IPS-18a (cell line): ENCODE data around the gene NEBL.

Experiments used
- H3K27ac ChIP-seq: one replicate; pipeline ENCODE4 v1.5.1; 2013; ENCODE audit warnings: low read length
- H3K27me3 ChIP-seq: one replicate; pipeline ENCODE4 v1.6.1; 2013; ENCODE audit warnings: mild to moderate bottlenecking, low read length; ENCODE audit not compliant: control insufficient read depth, insufficient read depth
- H3K36me3 ChIP-seq: one replicate; pipeline ENCODE4 v1.6.1; 2013; ENCODE audit warnings: low read depth, low read length; ENCODE audit not compliant: control insufficient read depth
- H3K4me1 ChIP-seq: one replicate; pipeline ENCODE4 v1.6.1; 2013; ENCODE audit warnings: low read depth, low read length; ENCODE audit not compliant: control insufficient read depth
- H3K4me3 ChIP-seq: one replicate; pipeline ENCODE4 v1.5.1; 2013; ENCODE audit warnings: low read length
- H3K9ac ChIP-seq: one replicate; pipeline ENCODE4 v1.6.1; 2013; ENCODE audit warnings: mild to moderate bottlenecking, low read length, moderate library complexity
- H3K9me3 ChIP-seq: one replicate; pipeline ENCODE4 v1.6.1; 2013; ENCODE audit warnings: low read depth, low read length; ENCODE audit not compliant: control insufficient read depth

Gene NEBL

DNA sequence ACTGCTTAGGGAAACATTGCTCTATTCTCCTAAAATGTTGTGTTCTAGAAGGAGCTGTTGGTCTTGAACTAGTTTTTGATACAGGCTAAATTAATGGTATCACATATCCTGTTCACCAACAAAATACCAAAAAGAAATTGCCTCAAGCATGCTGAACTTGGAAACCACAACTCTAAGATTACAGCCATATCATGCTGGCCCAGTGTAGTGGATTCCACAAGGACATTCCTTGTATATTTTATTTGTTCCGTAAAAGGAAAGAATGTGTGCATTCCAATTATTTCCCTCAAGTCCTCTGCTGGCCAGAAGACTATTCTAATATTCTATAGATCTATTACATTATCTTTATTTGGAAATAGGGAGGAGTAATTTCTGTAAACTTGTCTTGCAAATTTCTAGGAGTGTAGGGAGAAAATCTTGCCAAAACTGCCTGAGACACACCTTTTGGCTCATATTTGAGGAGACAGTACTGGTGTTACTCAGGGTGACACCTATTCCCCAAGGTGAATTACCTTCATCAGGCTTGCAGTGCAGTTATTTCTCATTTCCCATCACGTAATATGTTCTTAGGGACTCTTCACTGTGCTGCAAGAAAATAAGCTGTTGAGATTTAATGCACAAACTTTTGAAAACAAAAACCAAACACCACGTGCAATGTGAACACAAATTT, 1.9 kb upstream of the NEBL start:
- Histone ChIP-seq H3K27me3 (no peaks in the 10 kb centered on the region), H3K9me3 (no peaks in the 10 kb centered on the region), H3K4me3 (no peak overlapping the region), H3K9ac (no peak overlapping the region), H3K4me1 (no peaks in the 10 kb centered on the region), H3K36me3 (no peaks in the 10 kb centered on the region), H3K27ac (no peak overlapping the region)

DNA sequence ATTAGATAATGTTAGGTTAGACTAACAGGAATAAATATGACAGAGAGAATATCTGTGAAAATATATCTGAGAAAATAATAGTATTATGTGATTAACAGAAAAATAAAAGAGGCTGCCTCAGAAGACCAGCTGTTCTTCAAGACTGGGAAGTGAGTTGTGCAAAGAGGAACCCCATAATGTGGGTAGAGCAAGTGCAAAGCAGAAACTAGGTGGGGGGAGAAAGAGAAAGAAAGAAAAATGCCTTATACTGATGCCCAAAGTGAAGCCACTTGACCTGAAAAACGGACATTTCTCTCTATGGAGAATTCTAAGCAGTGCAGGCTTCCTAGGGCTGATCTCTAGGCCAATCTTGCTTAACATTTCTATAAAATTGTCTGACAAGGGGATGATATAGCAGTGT, 3.8 kb downstream of the NEBL start:
- H3K27me3 ChIP-seq: no peaks in the 10 kb centered on the region
- no peaks in the 10 kb centered on the region for H3K9me3 ChIP-seq

DNA sequence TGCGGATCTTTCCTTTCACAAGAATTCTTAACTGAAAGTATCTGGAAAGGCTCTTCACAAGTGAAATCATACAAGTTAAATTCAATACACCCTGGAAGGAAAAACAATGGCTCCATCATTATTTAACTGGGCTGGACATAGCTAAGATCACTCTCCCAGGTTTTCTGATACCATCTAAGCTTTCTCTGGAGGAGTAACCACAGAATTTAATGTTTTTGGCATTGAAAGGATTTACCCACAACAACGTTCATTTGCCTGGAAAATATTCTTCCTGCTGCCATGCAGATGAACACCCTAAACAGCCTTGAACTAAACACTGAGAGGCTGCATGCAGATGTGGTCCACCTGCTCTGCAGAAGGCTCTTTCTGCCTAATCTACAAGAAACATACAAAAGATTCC, 4.3 kb downstream of the NEBL start:
- H3K27ac ChIP-seq: no peak overlapping the region
- no peaks in the 10 kb centered on the region for H3K27me3 ChIP-seq
- no peaks in the 10 kb centered on the region for H3K36me3 ChIP-seq

More for the DNA sequence above, 3.8 kb downstream of the NEBL start:
- H3K27ac ChIP-seq: no peak overlapping the region
- no peaks in the 10 kb centered on the region for H3K36me3 ChIP-seq
- no peak overlapping the region for H3K9ac ChIP-seq
- no peak overlapping the region for H3K4me3 ChIP-seq
- peaks cover 16% of the 10 kb centered on the region for H3K4me1 ChIP-seq

DNA sequence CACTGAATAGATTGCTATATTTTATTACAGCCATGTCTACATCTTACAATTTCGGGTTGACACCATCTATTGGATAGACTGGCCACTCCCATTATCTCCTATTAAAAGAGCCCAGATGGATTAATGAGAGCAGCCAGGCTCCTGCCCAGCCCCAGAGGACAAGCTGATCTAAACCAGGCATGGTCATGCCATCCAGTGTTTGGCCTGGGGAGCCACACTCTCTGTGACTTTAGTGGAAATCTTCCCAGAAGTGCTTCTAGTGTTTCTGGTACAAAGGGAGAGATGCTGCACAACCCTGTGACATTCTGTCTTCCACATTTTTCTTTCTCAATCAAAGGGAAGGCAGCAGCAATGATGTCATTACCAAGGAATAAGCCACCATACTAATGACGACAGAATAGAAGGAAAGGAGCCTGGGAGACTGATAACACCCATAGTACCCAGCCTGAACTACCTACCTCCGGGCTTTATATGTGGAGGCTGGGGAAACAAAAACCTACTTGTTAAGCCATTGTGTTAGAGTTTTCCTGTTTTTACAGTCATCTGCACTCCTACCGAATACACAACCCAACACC, 5.0 kb downstream of the NEBL start:
- Histone ChIP-seq H3K27ac (no peak overlapping the region), H3K4me1 (peaks cover 16% of the 10 kb centered on the region), H3K27me3 (no peaks in the 10 kb centered on the region), H3K4me3 (no peak overlapping the region), H3K9me3 (no peaks in the 10 kb centered on the region), H3K9ac (no peak overlapping the region), H3K36me3 (no peaks in the 10 kb centered on the region)

More for the DNA sequence above, 4.3 kb downstream of the NEBL start:
- H3K9me3 ChIP-seq: no peaks in the 10 kb centered on the region
- H3K4me1 ChIP-seq: peaks cover 16% of the 10 kb centered on the region
- no peak overlapping the region for H3K4me3 ChIP-seq
- H3K9ac ChIP-seq: no peak overlapping the region

DNA sequence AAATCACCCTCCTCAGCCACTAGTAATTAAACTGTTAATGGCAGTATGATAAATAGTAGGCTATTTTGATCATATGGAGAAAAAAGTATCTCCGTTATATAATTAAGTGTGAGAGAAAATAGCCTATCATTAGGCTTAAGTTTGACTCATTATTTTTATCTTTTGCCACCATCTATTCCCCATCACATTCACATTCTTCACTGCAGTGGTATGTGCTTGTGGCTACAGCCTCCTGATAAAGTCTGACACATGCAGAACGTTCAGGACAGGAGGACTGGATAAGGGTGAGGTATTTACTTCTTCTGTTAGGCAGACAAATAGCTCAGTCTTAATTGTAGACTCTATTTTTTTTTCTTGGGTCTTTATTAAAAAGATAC, 5.8 kb downstream of the NEBL start:
- Histone ChIP-seq H3K27me3 (no peaks in the 10 kb centered on the region), H3K27ac (no peak overlapping the region), H3K36me3 (no peaks in the 10 kb centered on the region), H3K4me1 (peaks cover 16% of the 10 kb centered on the region), H3K4me3 (no peak overlapping the region), H3K9me3 (no peaks in the 10 kb centered on the region), H3K9ac (no peak overlapping the region)

DNA sequence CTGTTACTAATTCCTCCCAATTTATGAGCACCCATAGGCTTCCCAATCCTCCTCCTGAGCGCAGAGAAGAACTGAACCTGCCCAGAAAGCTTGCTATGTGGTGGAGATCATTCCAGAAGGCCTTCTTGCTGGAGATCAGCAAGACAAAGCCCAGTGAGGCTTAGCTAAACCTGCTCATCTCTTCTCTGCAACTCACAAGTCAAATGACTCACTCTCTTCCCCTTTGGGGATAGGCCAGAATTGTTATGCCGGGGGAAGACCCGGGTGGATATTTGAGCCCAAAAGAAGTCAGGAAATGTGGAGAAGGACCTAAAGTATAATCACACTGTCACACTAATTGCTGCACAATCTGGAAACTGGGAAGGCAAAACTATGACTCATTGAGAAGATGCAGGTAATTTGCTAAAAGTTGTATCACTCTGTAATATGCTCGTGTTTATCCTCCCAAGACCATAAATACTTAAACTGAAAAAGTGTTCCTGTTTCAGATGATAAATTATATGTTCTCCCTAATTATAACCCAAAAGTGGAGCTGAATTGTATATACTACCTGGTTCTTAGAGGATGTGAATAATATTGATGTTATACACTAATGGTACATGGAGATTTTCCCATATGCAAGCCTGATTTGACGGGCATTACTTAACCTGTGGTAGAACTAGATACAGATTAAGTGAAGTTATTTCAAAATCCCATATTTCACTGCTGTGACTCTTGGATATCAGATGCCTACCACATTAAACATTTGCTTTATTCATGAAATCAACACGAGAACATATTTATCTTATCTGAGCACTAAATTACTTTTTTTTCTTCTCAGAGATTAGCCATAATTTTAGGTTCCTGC, 6.4 kb downstream of the NEBL start:
- Histone ChIP-seq H3K27ac (no peak overlapping the region), H3K9ac (no peak overlapping the region), H3K4me3 (no peak overlapping the region), H3K27me3 (no peaks in the 10 kb centered on the region), H3K4me1 (peaks cover 16% of the 10 kb centered on the region), H3K9me3 (no peaks in the 10 kb centered on the region), H3K36me3 (no peaks in the 10 kb centered on the region)

DNA sequence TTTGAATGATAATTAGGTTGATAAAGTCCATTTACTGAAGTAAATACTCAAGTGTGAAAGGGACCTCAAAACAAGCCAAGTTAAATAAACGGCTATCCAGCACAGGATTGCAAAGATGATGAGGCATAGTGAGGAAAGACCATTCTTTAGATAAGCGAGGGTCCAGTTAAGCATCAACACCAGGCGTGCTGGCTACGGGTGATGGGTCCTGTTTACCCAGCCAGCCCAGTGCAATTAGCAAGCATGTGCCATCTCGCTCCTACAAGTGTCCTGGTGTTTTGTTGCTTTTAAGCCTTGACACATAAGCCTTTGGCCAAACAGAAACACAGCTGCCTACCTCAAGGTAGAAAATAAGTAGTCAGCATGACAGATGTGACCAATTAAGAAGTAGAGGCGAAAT, 7.1 kb downstream of the NEBL start:
- H3K9me3 ChIP-seq: no peaks in the 10 kb centered on the region
- no peak overlapping the region for H3K27ac ChIP-seq
- no peak overlapping the region for H3K9ac ChIP-seq
- H3K27me3 ChIP-seq: no peaks in the 10 kb centered on the region
- H3K36me3 ChIP-seq: no peaks in the 10 kb centered on the region
- no peak overlapping the region for H3K4me3 ChIP-seq
- peaks cover 16% of the 10 kb centered on the region for H3K4me1 ChIP-seq

DNA sequence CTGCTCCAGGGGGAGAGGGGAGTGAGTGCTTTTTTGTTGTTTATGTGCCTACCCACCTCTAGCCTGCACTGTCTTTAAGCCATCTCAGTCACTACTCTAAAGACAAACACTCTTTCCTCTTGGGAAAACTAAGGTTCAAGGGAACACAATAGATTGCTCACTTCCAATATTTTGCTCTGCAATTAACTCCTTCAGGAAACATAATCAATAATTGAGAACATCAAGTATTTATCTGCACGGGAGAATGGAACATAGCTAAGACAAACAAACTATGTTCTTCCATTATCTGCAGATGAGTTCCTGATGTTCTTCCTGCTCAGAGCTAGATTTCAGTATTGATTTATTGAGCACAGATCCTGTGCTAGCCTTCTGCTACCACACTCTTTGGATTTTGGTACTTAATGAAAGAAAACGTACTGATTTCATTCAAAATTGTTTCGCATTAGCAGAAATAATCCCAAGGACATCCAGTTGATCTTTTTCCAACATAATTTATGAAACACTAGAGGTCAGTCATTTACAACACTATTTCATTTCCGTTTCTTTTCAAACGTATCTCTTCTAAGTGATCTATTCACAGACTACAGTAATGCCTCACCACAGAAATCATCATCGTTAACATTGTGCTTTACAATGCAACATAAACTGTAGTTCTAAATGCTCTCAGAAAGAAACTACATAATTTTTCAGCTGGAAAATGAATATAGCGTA, 8.3 kb downstream of the NEBL start:
- Histone ChIP-seq H3K4me3 (no peak overlapping the region), H3K27ac (no peak overlapping the region), H3K27me3 (no peaks in the 10 kb centered on the region), H3K4me1 (peaks cover 16% of the 10 kb centered on the region), H3K36me3 (no peaks in the 10 kb centered on the region), H3K9ac (no peak overlapping the region), H3K9me3 (no peaks in the 10 kb centered on the region)

DNA sequence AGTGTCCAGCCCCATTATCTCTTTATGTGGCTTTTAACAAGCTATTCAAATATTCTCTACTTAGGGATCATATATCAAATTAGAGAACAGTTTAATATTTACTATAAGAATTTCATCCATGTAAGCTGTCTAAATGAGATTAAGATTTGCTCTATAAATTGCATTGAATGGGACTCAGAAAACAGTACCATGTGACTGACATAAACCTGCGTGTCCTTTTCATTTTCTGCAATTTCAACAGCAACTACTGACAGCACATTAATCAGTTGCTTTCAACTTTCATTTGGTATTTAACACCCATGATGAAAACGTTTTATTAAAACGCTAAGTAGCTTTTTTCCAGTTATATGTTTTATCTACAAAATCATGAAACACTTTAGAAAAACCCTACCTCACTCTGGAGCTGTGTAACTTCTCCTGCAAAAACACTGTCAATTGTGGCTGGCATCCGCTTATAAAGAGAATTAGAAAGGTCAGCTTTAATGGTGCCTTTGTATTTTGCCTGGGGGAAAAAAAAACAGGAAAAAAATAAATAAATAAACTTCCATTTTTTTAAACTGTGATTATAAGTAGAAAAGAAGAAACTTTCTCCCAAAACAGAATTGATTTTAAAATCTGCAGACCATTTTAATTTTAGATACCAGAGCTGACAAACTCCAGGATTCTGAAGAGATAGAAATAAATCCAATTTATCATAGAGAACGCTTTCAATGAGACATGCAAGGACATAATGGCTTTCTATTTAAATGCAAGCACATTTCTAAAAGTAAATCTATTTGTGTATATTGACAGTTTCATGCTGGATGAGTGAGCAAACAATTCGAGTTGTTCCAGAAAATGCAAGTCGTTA, 9.2 kb downstream of the NEBL start:
- Histone ChIP-seq H3K9ac (no peak overlapping the region), H3K4me3 (no peak overlapping the region), H3K27me3 (no peaks in the 10 kb centered on the region), H3K9me3 (no peaks in the 10 kb centered on the region), H3K4me1 (peaks cover 16% of the 10 kb centered on the region), H3K36me3 (no peaks in the 10 kb centered on the region), H3K27ac (no peak overlapping the region)

DNA sequence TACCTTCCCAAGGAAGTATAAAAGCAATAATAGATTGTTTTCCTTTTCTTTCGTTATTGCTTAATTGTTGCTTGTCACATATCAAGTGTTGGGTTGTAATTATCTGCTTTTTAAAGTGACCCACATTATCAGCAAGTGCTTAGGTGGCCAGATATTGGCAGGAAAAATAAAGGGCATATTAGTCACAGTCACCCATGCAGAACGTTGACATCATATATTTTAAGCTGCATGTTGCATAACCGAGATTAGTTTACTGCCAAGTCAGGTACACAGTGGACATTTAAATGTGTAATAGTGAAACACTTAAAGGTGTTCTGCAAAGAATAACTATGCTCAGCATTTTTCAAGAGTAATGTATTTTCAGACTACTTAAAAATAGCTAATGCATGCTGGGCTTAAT, 11.4 kb downstream of the NEBL start:
- no peak overlapping the region for H3K9ac ChIP-seq
- H3K4me3 ChIP-seq: no peak overlapping the region
- H3K27ac ChIP-seq: no peak overlapping the region
- no peaks in the 10 kb centered on the region for H3K9me3 ChIP-seq
- peaks cover 16% of the 10 kb centered on the region for H3K4me1 ChIP-seq
- H3K36me3 ChIP-seq: no peaks in the 10 kb centered on the region
- H3K27me3 ChIP-seq: no peaks in the 10 kb centered on the region

DNA sequence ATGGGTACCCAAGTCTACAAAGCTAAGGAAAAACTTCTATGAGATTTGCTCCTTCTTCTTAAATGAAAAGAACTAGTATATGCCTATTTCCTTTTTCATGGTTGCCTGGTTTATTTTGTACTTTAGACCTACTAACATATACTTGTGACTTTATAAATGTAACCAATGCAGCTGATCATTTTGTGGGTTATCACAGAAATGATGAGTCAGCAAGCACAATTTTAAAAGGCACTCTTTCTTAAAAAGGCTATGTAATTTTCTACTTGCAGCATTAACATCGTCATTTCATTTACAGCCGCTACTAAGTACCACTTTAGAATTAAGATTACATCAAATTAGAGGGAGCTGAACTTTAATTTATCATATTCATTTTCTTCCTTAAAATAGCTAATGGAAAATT, 13.6 kb downstream of the NEBL start:
- no peak overlapping the region for H3K9ac ChIP-seq
- no peaks in the 10 kb centered on the region for H3K36me3 ChIP-seq
- H3K9me3 ChIP-seq: no peaks in the 10 kb centered on the region
- no peak overlapping the region for H3K4me3 ChIP-seq
- H3K27me3 ChIP-seq: no peaks in the 10 kb centered on the region
- peaks cover under 1% of the 10 kb centered on the region for H3K4me1 ChIP-seq
- no peak overlapping the region for H3K27ac ChIP-seq
